ENCODE measurements around the gene MEGF6.

GRCh38 chr1:3450202-3450863, 161.0 kb downstream of the MEGF6 start:
- TF ChIP-seq CTCF (IDR thresholded peaks at IDR 0.05) (no peak), POLR2A (IDR thresholded peaks at IDR 0.05) (no peak)

Data from adrenal gland (tissue), 5 donors.